HuH-7 (cell line): ENCODE data around the gene TNFRSF11A.

Experiments used
- DNase-seq: peaks from one replicate; pipeline ENCODE4 v3.0.0; 2011; ENCODE audit warnings: low spot score

Gene TNFRSF11A

DNA sequence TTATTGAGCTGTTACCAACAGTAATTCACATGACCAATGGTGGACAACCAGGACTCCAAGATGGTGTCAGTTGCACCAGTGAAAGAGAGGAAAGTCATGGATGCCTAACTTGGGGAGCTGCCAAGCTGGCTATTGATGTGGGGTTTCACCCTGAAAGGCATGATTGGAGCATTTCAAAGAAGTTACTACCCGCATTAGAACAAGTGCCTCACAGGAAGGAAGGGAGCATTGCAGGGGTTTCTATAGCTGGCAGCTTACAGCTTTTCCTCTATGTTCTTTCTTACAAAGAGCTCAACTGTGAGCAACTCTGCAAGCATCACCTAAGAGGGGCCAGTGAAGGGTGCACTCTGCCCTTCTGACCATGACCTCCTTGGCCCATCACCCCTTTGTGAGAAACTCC is 93.1 kb downstream of the TNFRSF11A start:
- no peak for DNase-seq

DNA sequence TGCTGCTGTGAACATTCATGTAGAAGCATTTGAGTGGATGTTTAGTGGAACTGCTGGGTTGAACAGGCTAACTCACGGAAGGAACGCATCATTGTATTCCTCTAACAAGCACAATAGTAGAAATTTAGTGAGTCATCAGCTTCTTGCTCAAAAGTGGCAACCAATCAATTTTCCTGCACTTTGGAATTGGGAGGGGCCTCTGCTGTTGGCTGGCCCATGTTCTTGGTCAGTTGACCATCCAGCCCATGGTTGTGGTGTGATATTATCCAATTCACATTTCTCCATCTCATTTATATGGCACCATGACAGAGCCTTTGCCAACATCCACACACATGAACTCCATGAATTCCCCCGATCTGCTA is 95.0 kb downstream of the TNFRSF11A start:
- DNase-seq: no peak

DNA sequence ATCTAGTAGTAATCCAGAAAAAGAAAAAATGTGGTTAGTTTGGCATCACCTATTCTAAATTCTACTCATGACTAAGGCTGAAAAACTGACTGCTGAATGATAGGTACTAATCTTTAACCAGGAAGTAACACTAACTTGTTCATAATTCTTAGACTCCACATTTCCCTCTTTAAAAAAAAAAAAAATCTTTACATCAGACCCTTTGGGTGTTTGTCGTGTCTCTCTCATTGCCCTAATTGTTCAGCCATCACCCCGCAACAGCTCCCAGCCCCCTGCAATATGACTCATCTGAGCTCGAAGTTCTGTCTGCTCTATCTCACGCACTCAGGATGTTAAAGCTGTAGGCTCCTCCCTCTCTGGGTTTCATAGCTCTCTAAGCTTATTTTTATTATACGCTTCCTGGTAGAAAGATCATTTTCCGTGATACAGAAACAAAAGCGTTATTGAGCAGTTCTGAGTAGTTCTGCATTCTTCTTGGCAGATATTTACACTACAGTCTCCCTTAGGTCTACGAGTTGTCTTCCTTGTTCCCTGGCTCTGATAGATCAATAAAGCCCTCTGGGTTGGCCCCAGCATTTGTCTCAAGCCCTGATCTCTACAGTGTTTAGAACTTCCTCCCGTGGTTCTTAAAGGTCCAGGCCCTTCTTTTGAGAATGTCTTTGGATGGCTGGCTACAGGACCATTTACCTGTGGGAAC is 95.6 kb downstream of the TNFRSF11A start:
- no peak for DNase-seq

DNA sequence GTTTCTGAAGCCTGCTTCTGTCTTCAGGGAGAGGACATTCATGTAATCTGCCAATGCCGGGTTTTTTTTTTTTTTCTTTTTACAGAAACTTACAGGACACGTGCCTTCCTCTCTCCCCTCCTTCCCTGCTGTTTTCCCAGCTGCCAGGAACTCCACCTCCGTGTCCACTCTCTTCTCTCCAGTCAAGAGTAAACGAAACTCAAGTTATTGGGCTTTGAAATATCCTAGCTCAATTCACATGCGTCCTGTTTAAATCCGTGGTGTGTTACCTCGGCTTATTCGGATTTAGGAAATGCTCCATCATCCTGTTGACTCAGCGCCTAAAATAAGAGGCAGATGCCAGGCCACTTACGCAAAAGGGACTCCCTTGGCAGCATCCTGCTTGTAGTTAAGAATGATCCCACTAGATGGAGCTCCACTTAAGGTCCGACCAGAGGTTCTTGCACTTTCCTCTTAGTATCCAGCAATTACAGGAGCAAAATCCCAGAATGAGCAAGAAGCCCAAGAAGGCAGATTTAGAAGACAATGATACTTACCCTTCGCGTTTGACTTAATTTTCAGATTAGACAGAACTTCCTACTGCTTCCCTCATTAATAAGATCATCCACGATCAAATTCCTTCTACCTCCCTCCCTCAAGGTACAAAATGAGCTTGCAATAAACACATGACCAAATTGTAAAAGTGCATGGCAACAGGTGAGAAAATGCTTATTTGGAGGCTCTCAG is 100.5 kb downstream of the TNFRSF11A start:
- peak; percentile 38 for DNase-seq

DNA sequence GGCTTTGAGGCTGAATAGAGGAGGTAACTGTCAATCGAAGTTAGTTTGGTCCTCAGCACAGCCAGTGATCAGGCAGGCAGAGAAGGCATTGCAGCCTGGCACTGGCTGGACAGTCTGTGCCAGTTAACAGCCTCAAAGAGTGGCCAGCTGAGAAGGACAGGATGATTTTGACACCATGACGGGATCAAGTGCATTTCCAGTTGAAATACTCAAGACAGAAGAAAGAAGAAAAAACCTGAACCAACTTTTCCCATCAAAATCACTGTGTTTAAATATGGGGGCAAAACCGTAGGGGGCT is 101.0 kb downstream of the TNFRSF11A start:
- DNase-seq: no peak

DNA sequence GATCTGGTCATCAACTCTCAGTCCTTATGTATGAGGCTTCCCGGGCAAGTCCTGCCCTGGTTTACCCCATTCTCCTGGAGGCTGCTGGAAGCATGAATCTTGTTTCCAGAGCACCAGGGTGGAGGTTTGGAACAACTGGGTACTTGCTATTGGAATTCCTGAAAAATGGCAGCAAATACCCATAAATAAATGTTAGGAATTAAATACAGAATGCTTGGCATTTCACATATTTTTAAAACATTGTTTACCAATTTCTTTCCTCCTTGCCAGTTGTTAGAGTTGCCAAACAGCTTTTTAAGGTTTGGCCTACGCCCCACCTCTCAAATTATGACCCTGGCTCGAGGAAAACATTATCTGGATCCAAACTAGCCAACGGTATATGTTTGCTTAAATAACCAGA is 107.1 kb downstream of the TNFRSF11A start:
- no peak for DNase-seq

DNA sequence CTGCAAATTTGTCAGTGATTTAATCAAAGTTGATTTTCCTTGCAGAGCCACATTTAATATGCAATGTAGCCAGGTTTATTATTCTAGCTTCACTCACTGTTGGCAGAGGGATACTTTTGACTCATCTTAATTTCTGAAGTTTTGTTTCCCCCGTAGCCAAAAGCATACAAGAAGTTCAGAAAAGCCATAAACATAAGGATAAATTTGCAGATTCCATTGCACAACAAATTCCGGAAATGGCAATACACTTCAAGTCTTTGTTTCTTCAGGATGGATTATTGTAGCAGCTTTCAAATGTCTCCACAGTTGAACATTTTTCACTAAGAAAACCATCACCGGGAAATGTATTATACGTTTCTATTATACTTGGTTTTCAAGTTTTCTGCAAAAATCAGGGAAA is 109.7 kb downstream of the TNFRSF11A start:
- DNase-seq: no peak

DNA sequence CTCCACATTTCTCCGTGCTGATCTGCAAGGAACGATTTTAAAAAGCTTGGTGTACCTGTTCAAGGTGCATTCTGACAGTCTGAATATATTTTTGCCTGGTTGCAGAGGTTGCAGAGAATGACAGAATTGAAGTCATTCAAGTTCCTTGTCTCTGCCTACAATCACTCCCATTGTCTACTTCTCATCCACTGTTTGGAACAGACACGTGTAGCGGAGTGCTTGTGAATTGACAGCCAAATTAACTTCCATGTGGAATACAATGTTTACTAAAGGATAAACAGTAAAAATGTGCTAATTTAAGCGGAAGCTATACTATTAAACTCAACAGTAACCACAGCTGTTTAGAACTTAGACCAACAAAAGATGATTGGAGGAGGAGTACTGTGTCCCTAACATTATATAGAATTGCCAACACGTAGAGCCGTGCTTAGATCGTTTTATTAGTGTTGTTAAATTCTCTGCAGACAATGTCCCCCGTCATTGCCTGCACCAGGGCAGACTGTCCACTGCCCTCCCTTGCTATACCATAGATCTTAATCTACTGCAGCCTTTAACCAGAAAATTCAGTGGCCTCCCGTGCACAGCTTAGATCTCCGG is 110.4 kb downstream of the TNFRSF11A start:
- no peak for DNase-seq

DNA sequence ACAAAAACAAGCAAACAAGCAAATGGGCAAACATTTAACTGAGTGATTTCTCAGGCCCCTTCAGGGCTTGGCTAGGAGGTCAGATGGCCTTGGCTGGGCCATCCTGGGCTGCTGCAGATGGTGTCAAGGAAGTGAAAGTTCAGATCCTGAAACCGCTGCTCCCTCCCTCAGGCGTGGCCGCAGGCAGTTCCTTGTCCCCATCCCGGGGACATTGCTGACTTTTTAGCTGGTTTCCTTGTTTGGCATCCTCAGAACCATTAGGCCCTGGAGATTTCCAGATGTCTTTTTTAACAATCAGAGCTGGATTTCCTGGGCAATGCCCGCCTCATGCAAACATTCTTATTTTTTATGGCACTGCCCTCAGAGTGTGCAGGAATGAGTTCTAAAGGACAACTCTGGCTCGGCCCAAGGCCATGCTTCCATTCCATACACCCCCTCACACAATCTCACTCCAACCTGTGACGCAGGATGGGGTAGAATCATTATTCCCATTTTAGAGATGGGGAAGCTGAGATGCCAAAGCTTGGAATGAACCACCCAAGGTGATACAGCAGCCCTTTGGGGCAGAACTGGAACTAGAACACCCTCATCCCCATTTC is 111.6 kb downstream of the TNFRSF11A start:
- DNase-seq: no peak

DNA sequence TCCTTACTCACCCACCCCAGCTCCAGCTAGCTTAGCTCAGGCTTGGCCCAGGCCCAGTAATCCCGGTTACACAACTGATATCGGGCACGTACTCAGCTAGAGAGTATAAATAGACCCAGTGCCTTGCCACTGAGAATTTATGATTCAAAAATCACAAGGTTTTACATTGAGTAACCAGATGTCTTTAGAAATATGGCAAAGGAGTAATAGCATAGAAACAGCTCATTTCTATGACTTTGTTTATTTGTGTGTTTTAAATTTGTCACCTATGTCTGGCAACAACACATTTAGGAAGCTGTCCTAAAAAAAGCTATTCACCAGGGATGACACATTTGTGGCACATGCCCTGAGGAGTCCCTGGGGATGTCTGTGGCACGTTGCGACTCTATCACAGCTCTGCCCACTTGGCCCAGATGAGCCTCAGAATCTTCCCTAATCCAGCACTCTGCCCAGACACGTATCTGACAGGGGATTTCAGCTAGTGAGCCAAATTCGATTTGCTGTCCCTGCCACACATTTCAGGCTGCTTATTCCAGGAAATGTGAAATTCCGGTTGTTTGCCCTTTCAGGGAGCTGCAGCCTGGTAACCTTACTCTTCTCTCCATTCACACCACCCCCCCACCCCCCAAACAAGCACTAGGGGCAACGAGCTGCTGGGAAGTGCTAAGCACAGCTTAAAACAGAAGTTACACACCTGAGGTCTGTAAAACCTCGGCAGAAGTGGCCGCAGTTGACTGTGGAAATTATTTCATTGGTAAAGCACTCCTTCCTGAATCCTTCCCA is 112.3 kb downstream of the TNFRSF11A start:
- DNase-seq: no peak

DNA sequence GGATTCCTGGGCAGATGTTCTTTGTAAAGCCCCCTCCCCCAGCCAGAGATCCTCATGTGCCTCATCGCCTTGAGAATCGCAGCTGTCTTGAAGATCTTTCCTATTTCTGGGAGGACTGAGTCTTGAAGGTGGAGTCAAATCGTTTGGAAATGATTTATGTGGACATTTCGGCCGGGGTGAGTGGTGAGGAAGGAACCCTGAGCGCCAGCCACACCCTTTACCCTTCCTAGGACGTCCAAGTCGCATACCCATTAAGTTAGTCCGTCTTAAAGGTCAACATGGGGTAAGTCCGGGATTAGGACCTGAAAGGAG is 112.9 kb downstream of the TNFRSF11A start:
- no peak for DNase-seq

DNA sequence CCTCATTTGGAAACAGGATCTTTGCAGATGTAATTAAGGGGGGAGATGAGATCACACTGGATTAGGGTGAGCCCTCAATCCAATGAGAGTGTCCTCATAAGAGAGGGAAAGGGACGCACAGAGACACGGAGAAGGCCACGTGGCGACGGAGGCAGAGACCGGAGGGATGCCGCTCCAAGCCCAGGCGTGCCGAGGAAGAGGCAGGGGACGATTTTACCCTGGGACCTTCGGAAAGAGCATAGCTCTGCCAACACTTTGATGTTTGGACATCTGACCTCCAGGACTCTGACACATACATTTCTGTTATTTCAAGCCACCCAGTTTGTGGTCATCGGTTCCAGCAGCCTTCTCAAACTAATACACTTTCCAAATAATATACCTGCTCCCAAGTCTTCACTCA is 113.3 kb downstream of the TNFRSF11A start:
- DNase-seq: no peak

DNA sequence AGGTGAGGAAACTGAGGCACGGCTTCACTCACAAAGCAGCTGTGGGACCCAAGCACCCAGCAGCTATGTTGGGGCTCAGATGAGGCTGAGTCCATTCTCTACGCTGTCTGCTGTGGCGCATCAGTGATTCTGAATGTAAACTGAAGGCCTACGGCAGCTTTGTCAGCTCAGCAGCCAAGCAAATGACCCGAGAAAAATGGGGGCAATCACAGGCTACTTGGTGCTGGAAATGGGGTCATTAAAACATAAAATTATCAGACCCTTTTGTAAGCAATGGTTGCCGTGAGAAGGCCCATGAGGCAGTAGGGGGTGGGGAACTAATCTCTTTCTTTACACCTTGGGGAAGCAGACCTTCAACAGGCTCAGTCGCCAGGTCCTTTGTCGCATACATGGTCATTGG is 113.8 kb downstream of the TNFRSF11A start:
- no peak for DNase-seq
